Measurements from ENCODE around the gene HOMER2.
"Not testable (repeated sequence)": the region's sequence is repeated elsewhere in the genome, so short reads cannot be mapped to it uniquely, and the experiment has no call there.

Gene HOMER2

DNA sequence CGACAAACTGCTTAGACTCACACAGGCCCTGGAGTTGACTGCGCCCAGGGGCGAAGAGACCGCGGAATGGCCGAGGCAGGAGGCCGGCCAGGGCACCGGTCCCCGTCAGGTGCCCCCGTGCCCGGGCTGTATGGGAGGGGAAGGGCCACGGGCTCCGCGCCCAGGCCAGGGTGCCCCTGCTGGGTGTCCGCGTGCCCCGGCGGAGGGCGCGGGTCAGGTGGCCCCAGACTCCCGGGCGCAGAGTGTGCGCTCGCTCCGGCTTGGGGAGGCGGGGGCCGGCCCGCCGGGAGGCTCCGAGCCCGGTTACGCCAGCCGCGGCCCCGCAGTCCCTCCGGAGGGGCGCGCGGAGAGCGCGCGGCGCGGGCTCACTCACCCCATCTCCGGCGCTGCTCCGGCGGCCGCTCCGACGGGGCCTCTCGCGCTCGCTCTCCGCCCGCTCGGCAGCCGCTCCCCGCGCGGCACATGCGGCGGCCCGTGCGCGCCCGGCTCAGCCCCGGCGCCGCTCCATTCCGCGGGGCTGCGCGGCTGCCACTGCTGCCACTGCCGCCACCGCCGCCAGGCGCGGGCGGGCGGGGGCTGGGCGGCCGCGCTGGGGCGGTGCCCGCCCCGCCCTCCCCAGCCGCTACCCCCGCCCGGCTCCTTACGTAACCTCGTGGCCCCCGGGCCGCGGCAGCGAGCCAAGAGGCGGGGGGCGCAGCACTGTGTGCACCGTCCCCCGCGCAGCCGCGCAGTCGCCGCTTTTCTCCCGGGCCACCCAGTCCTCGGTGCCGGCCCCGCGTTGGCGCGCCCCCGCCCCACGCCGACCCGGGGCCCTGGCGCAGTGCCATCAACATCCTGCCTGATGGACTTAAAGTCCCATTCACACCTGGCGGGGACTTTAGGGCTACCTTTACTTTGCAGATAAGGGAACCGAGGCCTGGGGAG lies at the start of gene HOMER2:
Gene HOMER2 (minus strand): TSS at position 563 of the 924 bp plus-strand sequence. CDS start 185 bp downstream, at position 378.
- peak; percentile 29 for DNase-seq

DNA sequence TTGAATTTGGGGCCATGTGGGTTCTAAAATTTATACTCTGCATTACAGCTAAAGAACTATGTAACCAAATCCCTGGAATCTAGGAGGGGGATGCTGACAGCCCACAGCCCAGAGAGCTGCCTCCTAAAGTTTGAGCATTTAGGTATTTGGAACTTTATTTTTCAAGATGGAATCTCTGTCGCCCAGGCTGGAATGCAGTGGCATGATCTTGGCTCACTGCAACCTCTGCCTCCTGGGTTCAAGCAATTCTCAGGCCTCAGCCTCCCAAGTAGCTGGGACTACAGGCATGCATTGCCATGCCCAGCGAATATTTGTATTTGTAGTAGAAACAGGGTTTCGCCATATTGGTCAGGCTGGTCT lies 48.1 kb upstream of the HOMER2 start:
- not testable (repeated sequence) for DNase-seq

- peak; percentile 13 for DNase-seq
Observed at GRCh38 chr15:82999905-83000671, 47.6 kb upstream of the HOMER2 start.

DNA sequence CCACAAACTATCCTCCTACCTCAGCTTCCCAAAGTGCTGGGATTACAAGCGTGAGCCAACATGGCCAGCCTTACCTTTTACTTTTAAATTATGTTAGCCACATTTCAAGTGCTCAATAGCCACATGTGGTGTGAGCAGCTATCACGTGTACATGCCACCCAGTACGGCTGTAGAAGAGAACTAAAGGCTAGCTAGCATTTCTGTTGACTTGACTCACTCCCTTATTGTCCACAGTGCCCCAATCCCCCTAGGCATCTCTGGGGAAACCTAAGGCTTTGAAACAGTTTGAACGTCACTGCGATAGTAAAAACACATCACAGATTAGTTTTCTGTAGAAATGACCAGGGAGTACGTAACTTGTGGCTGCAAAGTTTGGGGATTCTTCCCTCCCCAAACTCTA lies 46.9 kb upstream of the HOMER2 start:
- no peak for DNase-seq

DNA sequence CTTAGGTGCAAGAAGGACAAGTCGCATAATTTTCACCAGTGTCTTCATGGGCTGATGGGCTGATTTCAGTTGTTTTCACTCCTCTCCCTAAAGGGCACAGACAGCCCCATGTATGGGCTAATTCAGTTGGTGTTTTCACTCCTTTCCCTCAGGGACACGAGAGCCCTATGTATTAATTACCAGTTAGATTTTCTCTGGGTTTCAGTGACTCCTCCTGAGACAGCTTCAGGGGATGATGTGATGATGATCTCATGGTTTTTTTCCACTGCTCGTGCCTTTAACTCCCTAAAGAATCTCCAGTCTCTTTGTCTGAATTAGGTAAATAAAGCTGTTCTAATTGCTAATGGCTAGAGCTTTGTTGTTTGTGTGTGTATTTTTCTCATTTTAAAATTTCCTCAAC lies 43.4 kb upstream of the HOMER2 start:
- DNase-seq, result no peak

- DNase-seq, result no peak
Observed at GRCh38 chr15:82995076-82995475, 42.6 kb upstream of the HOMER2 start.

GRCh38 chr15:82993144-82993543 lies 40.6 kb upstream of the HOMER2 start:
- no peak for DNase-seq

DNA sequence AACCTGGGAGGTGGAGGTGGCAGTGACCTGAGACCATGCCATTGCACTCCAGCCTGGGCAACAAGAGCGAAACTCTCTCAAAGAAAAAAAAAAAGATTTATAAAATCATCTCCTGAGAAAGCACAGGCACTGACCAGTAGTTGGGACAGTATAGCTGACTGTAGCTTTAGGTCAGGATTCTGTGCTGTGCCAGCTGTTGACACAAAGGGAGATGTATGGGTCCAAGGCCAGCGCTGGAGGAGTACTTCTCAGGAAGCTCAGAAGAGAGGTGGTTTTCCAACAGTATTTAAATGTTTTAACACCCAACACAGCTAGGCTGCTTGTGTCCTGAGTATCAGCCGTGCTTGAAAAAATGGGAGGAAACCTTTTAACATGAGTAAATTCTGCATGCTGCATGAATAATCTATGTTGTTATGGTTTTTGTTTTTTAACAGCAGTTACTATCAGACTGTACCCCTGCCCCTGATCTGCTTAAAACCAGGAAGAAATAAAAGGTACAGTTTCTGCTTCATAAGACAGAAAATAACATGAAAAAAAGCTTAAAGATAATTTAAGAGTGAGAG lies 40.0 kb upstream of the HOMER2 start:
- DNase-seq, result no peak

DNA sequence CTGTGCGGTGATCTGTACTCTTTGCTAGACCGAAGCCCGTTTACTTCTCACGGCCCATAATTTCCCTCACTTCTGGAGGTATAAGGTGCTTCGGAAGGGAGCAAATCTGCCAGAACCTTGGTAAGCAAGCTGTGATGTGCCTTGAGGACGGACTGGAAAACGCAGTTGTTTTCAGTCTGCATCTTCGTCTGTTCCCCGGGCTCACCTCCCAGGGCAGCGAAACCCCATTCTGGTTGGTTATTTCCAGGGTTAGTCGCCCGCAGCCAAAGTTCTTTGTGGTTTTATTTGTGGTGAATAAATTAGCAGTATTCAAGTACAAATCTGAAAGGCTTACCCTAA lies 33.9 kb upstream of the HOMER2 start:
- no peak for DNase-seq

- peak; percentile 84 for DNase-seq
Observed at GRCh38 chr15:82985688-82986441, 33.3 kb upstream of the HOMER2 start, which contains the start of gene RAMAC. Gene RAMAC, plus strand, starts transcription at chr15:82986210. Its CDS starts 2,809 bp downstream, at chr15:82989019.

GRCh38 chr15:82980981-82981380 lies 28.5 kb upstream of the HOMER2 start:
- DNase-seq, result no peak

DNA sequence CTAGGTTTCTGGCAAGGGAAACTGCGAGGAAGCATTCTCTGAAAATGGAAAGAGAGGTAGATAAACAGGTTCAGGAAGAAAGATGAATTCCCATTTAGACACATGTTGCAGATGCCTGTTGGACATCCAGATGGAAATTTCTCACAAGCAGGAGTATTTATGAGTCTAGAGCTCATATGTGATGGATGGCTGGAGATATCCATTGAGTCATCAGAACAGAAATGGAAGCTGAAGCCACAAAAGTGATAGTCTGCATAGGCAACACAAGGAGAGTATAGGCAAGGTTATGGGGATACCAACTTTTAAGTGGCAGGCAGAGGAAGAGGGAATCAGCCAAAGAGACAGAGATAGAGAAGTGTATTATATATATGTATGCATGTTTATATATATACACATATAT lies 27.2 kb upstream of the HOMER2 start:
- DNase-seq, result no peak

DNA sequence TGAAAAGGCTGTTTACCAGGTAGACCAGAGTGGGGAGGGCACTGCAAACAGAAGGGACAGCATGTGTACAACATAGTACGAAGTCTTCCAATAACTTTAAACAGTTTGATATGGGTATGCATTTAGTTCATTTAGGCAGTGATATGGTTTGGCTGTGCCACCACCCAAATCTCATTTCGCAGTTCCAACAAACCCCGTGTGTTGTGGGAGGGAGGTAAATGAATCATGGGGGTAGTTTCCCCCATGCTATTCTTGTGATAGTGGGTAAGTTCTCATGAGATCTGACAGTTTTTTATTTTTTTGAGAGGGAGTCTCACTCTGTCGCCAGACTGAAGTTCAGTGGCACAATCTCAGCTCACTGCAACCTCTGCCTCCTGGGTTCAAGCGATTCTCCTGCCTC lies 25.9 kb upstream of the HOMER2 start:
- DNase-seq, result no peak

- no peak for DNase-seq
Observed at GRCh38 chr15:82977076-82977475, 24.6 kb upstream of the HOMER2 start.

DNA sequence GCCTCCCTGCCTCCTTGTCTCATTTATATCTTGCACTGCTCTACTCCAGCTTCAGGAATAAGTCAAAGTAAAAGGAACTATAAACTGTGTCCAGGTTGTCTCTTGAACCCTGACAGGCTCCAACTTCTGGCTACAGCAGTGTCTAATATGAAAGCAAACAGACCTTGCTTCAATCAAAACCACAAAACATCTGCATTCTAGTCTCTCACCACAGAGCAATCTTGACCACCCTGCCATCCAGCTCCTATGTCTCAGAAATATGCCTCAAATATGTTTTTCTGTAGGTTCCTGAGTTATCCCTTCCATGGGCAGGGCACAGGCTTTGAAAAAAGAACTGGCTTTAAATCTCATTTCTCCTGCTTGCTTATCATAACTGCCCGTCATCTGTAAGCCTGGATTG lies 20.5 kb upstream of the HOMER2 start:
- DNase-seq, result no peak

DNA sequence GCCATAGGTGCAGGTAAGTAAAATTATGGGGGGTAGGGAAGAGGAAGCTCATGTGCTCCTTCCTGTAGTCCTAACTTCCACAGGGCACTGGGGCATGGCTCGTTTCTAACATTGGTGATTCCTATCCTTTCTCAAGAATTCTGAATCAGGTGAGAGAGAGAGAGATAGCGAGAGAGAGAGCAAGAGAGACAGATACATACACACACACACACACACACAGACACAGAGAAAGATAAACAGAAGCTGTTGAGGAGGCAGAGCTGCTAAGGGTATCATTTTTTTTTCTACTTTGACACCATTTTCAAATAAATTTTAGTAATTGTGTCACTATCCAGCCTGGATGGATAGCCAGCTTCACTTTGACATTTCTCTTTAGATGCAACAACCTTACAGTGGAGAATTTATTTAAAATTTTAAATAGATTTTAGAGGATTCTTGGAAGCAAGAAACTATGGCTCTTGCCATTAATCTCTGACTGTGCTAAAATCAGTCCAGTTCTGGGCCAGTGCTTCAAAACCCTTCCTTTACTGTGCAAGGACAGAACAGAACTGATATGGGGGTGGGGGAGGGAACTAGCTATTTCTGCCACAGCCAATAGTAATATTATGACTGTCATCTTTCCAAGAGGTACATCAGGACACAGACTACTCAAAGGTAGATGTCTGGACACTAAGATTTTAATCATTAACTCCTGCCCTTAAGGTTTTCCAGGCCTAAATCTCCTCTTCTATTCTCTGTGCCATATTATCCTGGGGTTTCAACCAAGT lies 18.9 kb upstream of the HOMER2 start:
- DNase-seq, result no peak

DNA sequence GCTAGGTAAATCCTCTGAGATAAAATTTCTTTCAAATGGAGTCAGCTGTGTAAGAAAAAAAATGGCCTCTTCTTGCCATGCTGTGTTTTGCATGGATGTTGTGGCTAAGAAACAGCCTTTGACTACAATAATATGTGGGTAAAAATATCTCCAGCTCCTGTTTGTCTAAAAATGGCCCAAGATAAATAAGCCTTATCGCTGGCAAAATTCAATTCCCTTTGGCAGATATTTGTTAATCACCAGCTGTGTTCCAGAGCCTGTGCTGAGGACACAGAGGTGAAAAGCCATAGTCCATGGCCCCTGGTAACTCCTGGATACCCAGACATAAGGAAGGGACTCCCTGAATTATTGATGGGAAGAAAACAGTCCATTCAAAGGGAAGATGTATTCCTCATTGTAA lies 18.2 kb upstream of the HOMER2 start:
- DNase-seq, result no peak

DNA sequence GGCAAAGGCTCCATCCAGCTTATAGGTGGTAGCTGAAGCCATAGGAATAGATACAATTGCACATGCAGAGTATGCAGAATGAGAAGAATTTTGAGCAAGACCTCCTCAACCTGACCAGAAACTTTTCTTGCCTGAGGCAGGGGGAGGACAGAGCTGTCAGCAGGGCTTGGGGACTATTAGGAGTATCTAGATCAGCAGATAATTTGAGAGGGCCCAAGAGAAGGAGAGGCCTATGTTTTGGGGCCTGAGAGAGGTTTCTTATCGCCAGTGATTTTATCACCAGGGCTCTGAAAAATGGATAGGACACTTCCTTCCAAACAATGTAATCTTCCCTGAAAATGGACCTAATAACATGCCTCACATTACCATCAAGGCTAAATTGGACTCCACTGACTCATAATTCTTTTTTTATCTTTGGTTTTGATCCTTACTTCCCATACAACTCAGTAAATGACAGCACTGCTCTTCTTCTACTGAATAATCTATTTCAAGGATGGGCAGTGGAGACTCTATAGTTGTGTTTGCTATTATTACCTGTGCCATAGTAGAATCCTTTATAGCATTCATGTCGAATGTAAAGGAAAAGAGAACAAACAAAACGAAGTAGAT lies 17.7 kb upstream of the HOMER2 start:
- no peak for DNase-seq

DNA sequence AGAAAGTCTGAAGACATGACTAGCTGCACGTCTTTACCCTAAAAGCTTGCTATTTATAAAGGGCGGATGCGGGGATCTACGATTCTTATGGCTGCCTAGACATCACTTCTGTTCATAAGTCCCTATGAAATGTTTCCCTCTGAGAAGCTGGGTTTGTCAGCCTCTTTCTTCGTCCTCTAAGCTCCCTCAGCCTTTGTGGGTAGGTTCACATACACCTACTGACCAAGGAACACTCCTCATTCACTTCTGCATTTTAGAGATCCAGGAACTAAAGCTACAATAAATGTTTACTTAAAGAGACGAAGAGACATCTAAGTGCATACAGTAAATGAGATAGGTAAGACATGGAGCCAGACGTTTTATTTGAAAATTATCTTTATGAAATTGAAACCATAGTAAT lies 16.8 kb upstream of the HOMER2 start:
- no peak for DNase-seq

DNA sequence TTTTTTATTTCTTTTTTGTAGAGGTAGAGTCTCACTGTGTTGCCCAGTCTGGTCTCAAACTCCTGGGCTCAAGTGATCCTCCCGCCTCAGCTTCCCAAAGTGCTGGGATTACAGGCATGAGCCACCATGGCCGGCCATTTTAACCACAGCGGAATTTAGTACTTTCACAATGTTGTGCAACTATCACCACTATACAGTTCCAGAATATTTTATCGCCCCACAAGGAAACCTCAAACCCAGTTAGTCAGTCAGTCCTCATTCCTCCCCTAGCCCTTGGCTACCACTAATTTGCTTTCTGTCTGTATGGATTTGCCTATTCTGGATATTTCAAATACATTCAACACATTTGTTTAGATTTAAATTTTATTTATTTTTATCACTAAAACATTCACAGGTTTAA lies 15.5 kb upstream of the HOMER2 start:
- no peak for DNase-seq

- DNase-seq, result no peak
Observed at GRCh38 chr15:82966671-82967071, 14.2 kb upstream of the HOMER2 start.

- no peak for DNase-seq
Observed at GRCh38 chr15:82964890-82965289, 12.4 kb upstream of the HOMER2 start.

Measured in DMS79 treated with DMSO at 0.1 percent for 48 hours (cell line).